DND-41 (cell line): Measurements from ENCODE around the gene DVL1.
A peak's percentile ranks its signal among the peaks of the same experiment; 100 is the strongest.

Source experiments
- ATAC-seq: fragments of 200-7000 bp; cut with Tn5 transposase; 3 replicates; pipeline ENCODE4 v1.9.1; 2021; ENCODE audit warnings: low read depth; ENCODE audit not compliant: insufficient read depth
- DNase-seq: peaks from one replicate; pipeline ENCODE4 v3.0.0-alpha.2; 2020
- H2AFZ ChIP-seq: 2 replicates; pipeline ENCODE4 v1.6.0; 2012; ENCODE audit warnings: low read depth, low read length
- H3K27ac ChIP-seq: 2 replicates; pipeline ENCODE4 v1.5.1; 2012; ENCODE audit warnings: low read length, inconsistent platforms
- H3K27me3 ChIP-seq: fragments of 200-600 bp; sonication (generic); 2 replicates; pipeline ENCODE4 v1.6.0; 2012; ENCODE audit warnings: low read length, mild to moderate bottlenecking, inconsistent platforms; ENCODE audit not compliant: insufficient read depth, poor library complexity
- H3K36me3 ChIP-seq: 2 replicates; pipeline ENCODE4 v1.5.1; 2012; ENCODE audit warnings: low read length, inconsistent platforms; ENCODE audit not compliant: insufficient read depth
- H3K4me1 ChIP-seq: 2 replicates; pipeline ENCODE4 v1.5.1; 2012; ENCODE audit warnings: mild to moderate bottlenecking, low read length; ENCODE audit not compliant: insufficient read depth
- H3K4me2 ChIP-seq: 2 replicates; pipeline ENCODE4 v1.6.0; 2012; ENCODE audit warnings: mild to moderate bottlenecking, moderate library complexity, low read length, inconsistent platforms; ENCODE audit not compliant: insufficient read depth
- H3K4me3 ChIP-seq, 2 experiments: fragments of 200-600 bp in 1 of 2; shearing (Covaris generic) in 1 of 2; 2 replicates each; pipeline ENCODE4 v1.5.1; 2012 to 2016; ENCODE audit warnings: inconsistent platforms in 2 of 2, low read length in 2 of 2, mild to moderate bottlenecking in 2 of 2, low read depth in 1 of 2, moderate library complexity in 1 of 2
- H3K79me2 ChIP-seq: 2 replicates; pipeline ENCODE4 v1.6.0; 2012; ENCODE audit warnings: low read length, inconsistent platforms; ENCODE audit not compliant: insufficient read depth
- H3K9ac ChIP-seq: 2 replicates; pipeline ENCODE4 v1.6.0; 2012; ENCODE audit warnings: low read depth, mild to moderate bottlenecking, inconsistent platforms, low read length, moderate library complexity
- H3K9me3 ChIP-seq: 2 replicates; pipeline ENCODE4 v1.5.1; 2012; ENCODE audit warnings: low read length, moderate library complexity, mild to moderate bottlenecking, inconsistent platforms; ENCODE audit not compliant: insufficient read depth, severe bottlenecking
- H4K20me1 ChIP-seq: 2 replicates; pipeline ENCODE4 v1.6.0; 2012; ENCODE audit warnings: low read length; ENCODE audit not compliant: insufficient read depth
- EZH2 ChIP-seq: IDR thresholded peaks from 3 replicates; pipeline ENCODE4 v1.6.1; 2012; ENCODE audit warnings: borderline replicate concordance, low read depth, mild to moderate bottlenecking, moderate library complexity, low read length, inconsistent platforms; ENCODE audit not compliant: severe bottlenecking
- TF ChIP-seq, protein P1 (sequence below): IDR thresholded peaks from 2 replicates; pipeline ENCODE4 v1.5.1; 2012; ENCODE audit warnings: borderline replicate concordance, low read length, moderate library complexity, mild to moderate bottlenecking; ENCODE audit not compliant: poor library complexity, severe bottlenecking; ENCODE audit errors: extremely low read depth

DVL1 gene

DNA sequence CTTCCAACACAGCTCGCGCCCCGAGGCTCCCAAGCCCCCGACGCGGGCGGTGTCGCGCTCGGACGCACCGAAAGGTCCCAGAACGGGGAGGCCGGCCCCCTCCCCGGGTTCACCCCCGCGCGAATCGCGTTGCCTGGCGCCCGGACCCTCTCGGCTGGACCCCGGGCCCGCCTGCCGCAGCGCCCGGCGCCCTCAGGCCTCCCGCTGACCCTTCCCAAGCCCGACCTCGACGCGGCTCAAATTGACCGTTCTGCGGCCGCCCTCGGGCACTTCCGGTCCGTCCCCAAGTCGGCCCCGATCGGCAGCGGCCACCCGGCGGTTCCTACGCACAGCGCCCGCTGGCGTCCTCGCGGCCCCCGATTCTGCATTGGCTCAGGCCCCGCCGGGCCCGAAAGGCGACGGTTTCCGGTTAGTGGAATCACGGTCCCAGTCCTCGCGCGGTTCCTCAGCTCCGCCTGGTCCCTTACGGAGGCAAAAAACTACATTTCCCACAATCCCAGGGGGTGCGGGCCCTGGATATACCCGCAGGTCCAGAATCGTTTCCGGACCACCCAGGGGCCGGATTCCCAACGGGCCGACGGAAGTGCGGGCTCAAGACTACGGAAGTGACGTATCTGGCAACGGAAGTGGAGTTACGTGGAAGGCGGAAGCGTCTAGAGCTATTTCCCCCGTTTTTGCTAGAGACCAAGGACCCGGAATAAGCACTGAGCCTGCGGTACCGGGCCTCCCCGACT lies 25.9 kb upstream of the DVL1 start, which contains the start of gene AURKAIP1:
AURKAIP1 (minus strand) TSS at position 279 of the 734 bp plus-strand sequence. CDS start 451 bp downstream, outside the sequence.
- peak within 1 kb of the TSS; percentile 100 for H3K9ac ChIP-seq
- H3K27me3 ChIP-seq: no peaks in the 10 kb centered on the region
- peak; percentile 92 for ATAC-seq
- peak within 1 kb of the TSS; percentile 93 for H2AFZ ChIP-seq
- H3K9me3 ChIP-seq: no peaks in the 10 kb centered on the region
- H3K4me1 ChIP-seq: peaks cover 44% of the 10 kb centered on the region
- peak within 1 kb of the TSS; percentile 94 to 99 for H3K4me3 ChIP-seq
- peaks cover 30% of the 10 kb centered on the region for H3K79me2 ChIP-seq
- peak within 1 kb of the TSS; percentile 93 for H3K27ac ChIP-seq
- peaks cover 28% of the 10 kb centered on the region for H3K36me3 ChIP-seq
- TF ChIP-seq EZH2: no peak
- TF ChIP-seq, protein P1, sequence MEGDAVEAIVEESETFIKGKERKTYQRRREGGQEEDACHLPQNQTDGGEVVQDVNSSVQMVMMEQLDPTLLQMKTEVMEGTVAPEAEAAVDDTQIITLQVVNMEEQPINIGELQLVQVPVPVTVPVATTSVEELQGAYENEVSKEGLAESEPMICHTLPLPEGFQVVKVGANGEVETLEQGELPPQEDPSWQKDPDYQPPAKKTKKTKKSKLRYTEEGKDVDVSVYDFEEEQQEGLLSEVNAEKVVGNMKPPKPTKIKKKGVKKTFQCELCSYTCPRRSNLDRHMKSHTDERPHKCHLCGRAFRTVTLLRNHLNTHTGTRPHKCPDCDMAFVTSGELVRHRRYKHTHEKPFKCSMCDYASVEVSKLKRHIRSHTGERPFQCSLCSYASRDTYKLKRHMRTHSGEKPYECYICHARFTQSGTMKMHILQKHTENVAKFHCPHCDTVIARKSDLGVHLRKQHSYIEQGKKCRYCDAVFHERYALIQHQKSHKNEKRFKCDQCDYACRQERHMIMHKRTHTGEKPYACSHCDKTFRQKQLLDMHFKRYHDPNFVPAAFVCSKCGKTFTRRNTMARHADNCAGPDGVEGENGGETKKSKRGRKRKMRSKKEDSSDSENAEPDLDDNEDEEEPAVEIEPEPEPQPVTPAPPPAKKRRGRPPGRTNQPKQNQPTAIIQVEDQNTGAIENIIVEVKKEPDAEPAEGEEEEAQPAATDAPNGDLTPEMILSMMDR: peak; percentile 46
- DNase-seq: peak; percentile 99
- H3K4me2 ChIP-seq: peak within 1 kb of the TSS; percentile 97
- H4K20me1 ChIP-seq: peaks cover 29% of the 10 kb centered on the region

DNA sequence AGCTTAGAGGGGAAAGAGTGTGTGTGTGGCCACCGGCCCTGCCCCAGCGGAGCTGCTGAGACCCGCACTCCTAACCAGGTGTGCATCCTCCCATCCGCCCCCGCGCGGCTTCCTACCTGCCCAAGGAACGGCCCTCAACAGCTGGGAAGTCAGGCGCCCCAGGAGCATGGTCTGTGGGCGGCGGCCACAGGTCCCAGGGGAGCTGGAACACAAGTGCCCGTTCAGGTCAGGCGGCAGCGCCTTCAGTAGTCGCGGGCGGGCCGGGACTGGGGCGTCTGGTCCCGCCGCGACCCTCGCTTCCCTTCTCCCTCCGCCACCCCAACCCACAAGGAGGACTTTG lies 25.3 kb upstream of the DVL1 start:
- Histone ChIP-seq H3K27ac (peak overlapping the region; percentile 93), H3K4me3 (peak overlapping the region; percentile 94 to 99), H3K79me2 (peaks cover 30% of the 10 kb centered on the region), H2AFZ (peak overlapping the region; percentile 93), H3K4me2 (peak overlapping the region; percentile 97), H3K36me3 (peaks cover 28% of the 10 kb centered on the region), H3K9ac (peak overlapping the region; percentile 100), H3K9me3 (no peaks in the 10 kb centered on the region), H3K4me1 (peaks cover 44% of the 10 kb centered on the region), H3K27me3 (no peaks in the 10 kb centered on the region), H4K20me1 (peaks cover 29% of the 10 kb centered on the region)
- ATAC-seq (0 out of 3 replicates have a peak, but pooled peaks have one; percentile 0), DNase-seq (peak; percentile 42)
- no peak for TF ChIP-seq EZH2
- TF ChIP-seq, protein P1: no peak

DNA sequence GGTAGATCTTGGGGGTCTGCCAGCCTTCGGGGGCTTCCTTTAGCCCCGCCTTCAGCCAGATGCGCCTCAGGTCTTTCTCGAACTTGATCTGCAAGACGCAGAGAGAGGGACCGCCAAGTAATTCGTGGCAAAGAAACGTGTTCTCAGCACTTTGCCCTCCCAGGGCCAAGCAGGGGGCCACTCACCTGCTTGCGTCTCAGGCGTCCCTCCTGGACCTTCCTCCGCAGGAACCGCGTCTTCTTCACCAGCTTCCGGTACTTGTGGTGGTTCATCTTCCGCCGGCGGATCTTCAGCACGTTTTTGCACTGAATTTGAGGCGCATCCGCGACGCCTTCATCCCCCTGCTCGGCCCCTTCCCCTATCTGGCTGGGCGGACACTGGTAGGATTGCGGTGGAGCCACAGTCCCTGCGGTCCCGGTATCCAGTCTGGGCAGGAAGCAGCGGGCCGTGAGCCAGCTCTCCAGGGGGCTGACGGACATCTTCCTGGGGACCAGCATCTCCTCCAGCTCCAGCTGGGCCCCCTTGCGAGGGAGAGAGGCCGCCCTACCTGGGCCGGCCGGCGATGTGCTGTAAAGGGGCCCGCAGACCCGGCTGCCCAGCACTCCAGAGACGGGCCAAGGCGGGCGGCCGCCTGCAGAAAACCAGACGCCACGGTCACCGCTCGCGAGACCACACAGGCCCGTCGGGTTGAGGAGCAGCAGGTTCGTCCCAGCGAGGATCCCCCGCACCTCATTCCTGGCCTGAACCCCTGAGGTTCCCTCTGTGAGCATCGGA lies 24.8 kb upstream of the DVL1 start:
- Histone ChIP-seq H3K27me3 (no peaks in the 10 kb centered on the region), H3K4me2 (peak overlapping the region; percentile 97), H3K79me2 (peaks cover 30% of the 10 kb centered on the region), H3K9me3 (no peaks in the 10 kb centered on the region), H4K20me1 (peaks cover 29% of the 10 kb centered on the region), H3K27ac (peak overlapping the region; percentile 93), H3K9ac (peak overlapping the region; percentile 100), H3K4me3 (peak overlapping the region; percentile 94 to 99; a peak in 3 of 4 replicates), H3K4me1 (peaks cover 44% of the 10 kb centered on the region), H3K36me3 (peaks cover 28% of the 10 kb centered on the region), H2AFZ (no peak overlapping the region)
- TF ChIP-seq, protein P1: no peak
- TF ChIP-seq EZH2: no peak
- DNase-seq (no peak), ATAC-seq (no peak)
